H1 (cell line): ENCODE data around the gene CDK5R2. TPM values are rescaled to one million over a fixed set of nuclear protein-coding genes. Genes with fewer than 3 reads are reported as not detected.

Experiments used
- CTCF ChIA-PET: fragments of 300-600 bp; sonication (Branson Sonifier 250); formaldehyde crosslinking; loops from one replicate; lab custom pipeline; 2021; ENCODE audit not compliant: partially characterized antibody; lab: Charles Lee
- POLR2A ChIA-PET: fragments of 300-600 bp; sonication (Branson Sonifier 250); formaldehyde crosslinking; loops from one replicate; lab custom pipeline; 2021; ENCODE audit warnings: inconsistent platforms; ENCODE audit not compliant: partially characterized antibody; lab: Charles Lee
- DNase-seq, 2 experiments: peaks; one replicate each; pipeline versions ENCODE4 v3.0.0 to v3.0.0-alpha.2; 2010 to 2022; ENCODE audit warnings: low spot score in 2 of 2, low read depth in 1 of 2, mixed read lengths in 1 of 2
- FAIRE-seq: peaks from 2 replicates; lab custom pipeline; 2011; peaks lifted over from hg19 to GRCh38; lab: Jason Lieb, UNC
- H2AFZ ChIP-seq: 2 replicates; pipeline ENCODE4 v1.8.1; 2012; ENCODE audit warnings: low read length, inconsistent platforms
- H2AK5ac ChIP-seq: 2 replicates; pipeline ENCODE4 v1.6.1; 2013; ENCODE audit warnings: low read depth, low read length
- H2BK120ac ChIP-seq: replicated peaks from 2 replicates; pipeline ENCODE3; 2013; ENCODE audit warnings: low read depth, low read length, inconsistent platforms
- H2BK12ac ChIP-seq: 2 replicates; pipeline ENCODE4 v1.6.1; 2013; ENCODE audit warnings: low read depth, low read length
- H2BK15ac ChIP-seq: 2 replicates; pipeline ENCODE4 v1.6.1; 2013; ENCODE audit warnings: low read length
- H2BK20ac ChIP-seq: 2 replicates; pipeline ENCODE4 v1.6.1; 2013; ENCODE audit warnings: low read length
- H2BK5ac ChIP-seq: 2 replicates; pipeline ENCODE4 v1.6.1; 2013; ENCODE audit warnings: low read depth, low read length
- H3K14ac ChIP-seq: 2 replicates; pipeline ENCODE4 v1.6.1; 2013; ENCODE audit warnings: inconsistent platforms; ENCODE audit not compliant: insufficient read length
- H3K18ac ChIP-seq: 2 replicates; pipeline ENCODE4 v1.6.1; 2013; ENCODE audit warnings: low read length; ENCODE audit errors: extremely low read depth
- H3K23ac ChIP-seq: 2 replicates; pipeline ENCODE4 v1.6.1; 2013; ENCODE audit warnings: inconsistent platforms; ENCODE audit not compliant: insufficient read length
- H3K23me2 ChIP-seq: 2 replicates; pipeline ENCODE4 v1.6.1; 2013; ENCODE audit warnings: low read depth, low read length
- H3K27ac ChIP-seq: 2 replicates; pipeline ENCODE4 v1.6.1; 2011; ENCODE audit warnings: low read depth, low read length, inconsistent platforms
- H3K27me3 ChIP-seq, 4 experiments: replicated peaks in 1 of 4; 1 replicate in 1 of 4; 2 replicates in 3 of 4; pipeline versions ENCODE4 v1.6.1 to v1.8.1; 2011 to 2013; ENCODE audit warnings: low read length in 3 of 4, mild to moderate bottlenecking in 3 of 4, inconsistent platforms in 2 of 4, mixed read lengths in 2 of 4, moderate library complexity in 1 of 4; ENCODE audit not compliant: control insufficient read depth in 3 of 4, insufficient read depth in 3 of 4; ENCODE audit errors: extremely low read depth in 1 of 4
- H3K36me3 ChIP-seq, 4 experiments: 2 replicates each; pipeline versions ENCODE4 v1.6.1 to v1.8.1; 2011 to 2013; ENCODE audit warnings: mild to moderate bottlenecking in 4 of 4, low read length in 3 of 4, moderate library complexity in 2 of 4, control low read depth in 1 of 4, inconsistent platforms in 1 of 4; ENCODE audit not compliant: insufficient read depth in 4 of 4, control insufficient read depth in 2 of 4
- H3K4ac ChIP-seq: replicated peaks from 2 replicates; pipeline ENCODE3; 2013; ENCODE audit warnings: low read length, low read depth, mixed read lengths, inconsistent platforms; ENCODE audit not compliant: insufficient read length
- H3K4me1 ChIP-seq, 4 experiments: replicated peaks in 1 of 4; 1 replicate in 1 of 4; 2 replicates in 3 of 4; pipeline versions ENCODE4 v1.6.1 to v1.8.1; 2011 to 2013; ENCODE audit warnings: low read length in 3 of 4, inconsistent platforms in 2 of 4, mixed read lengths in 1 of 4; ENCODE audit not compliant: insufficient read depth in 4 of 4, control insufficient read depth in 3 of 4
- H3K4me2 ChIP-seq, 2 experiments: 2 replicates each; pipeline versions ENCODE4 v1.6.1 to v1.8.1; 2011 to 2013; ENCODE audit warnings: low read depth in 2 of 2, low read length in 2 of 2, control low read depth in 1 of 2, inconsistent platforms in 1 of 2, mild to moderate bottlenecking in 1 of 2; ENCODE audit not compliant: insufficient read depth in 1 of 2
- H3K4me3 ChIP-seq, 4 experiments: fragments of 200-600, 300-600 bp in 1 of 4; sonication (generic), shearing (Covaris generic), sonication (Bioruptor Twin) in 1 of 4; 2 replicates each; pipeline versions ENCODE4 v1.5.1 to v1.8.1; 2011 to 2016; ENCODE audit warnings: low read length in 4 of 4, low read depth in 3 of 4, control low read depth in 2 of 4, inconsistent platforms in 2 of 4, mild to moderate bottlenecking in 2 of 4, mixed read lengths in 1 of 4, moderate library complexity in 1 of 4; ENCODE audit not compliant: insufficient read depth in 2 of 4; ENCODE audit errors: extremely low read depth in 1 of 4
- H3K56ac ChIP-seq: replicated peaks from 2 replicates; pipeline ENCODE3; 2013; ENCODE audit warnings: low read depth, mild to moderate bottlenecking, mixed read lengths, low read length, inconsistent platforms; ENCODE audit not compliant: insufficient read length
- H3K79me1 ChIP-seq: 2 replicates; pipeline ENCODE4 v1.6.1; 2013; ENCODE audit warnings: low read depth, low read length, control low read depth
- H3K79me2 ChIP-seq, 2 experiments: 2 replicates each; pipeline versions ENCODE4 v1.6.1 to v1.8.1; 2012 to 2013; ENCODE audit warnings: low read length in 2 of 2, mild to moderate bottlenecking in 2 of 2, inconsistent platforms in 1 of 2; ENCODE audit not compliant: insufficient read depth in 2 of 2, control insufficient read depth in 1 of 2
- H3K9ac ChIP-seq, 4 experiments: replicated peaks in 1 of 4; 1 replicate in 1 of 4; 2 replicates in 3 of 4; pipeline versions ENCODE4 v1.6.1 to v1.8.1; 2011 to 2013; ENCODE audit warnings: low read depth in 3 of 4, low read length in 3 of 4, control low read depth in 2 of 4, mild to moderate bottlenecking in 2 of 4, moderate library complexity in 2 of 4, inconsistent platforms in 1 of 4; ENCODE audit errors: extremely low read depth in 1 of 4
- H3K9me3 ChIP-seq, 2 experiments: 2 replicates each; pipeline versions ENCODE4 v1.6.1 to v1.8.1; 2012 to 2013; ENCODE audit warnings: mild to moderate bottlenecking in 2 of 2, moderate library complexity in 2 of 2, control low read depth in 1 of 2, inconsistent platforms in 1 of 2, low read depth in 1 of 2, low read length in 1 of 2, mixed read lengths in 1 of 2; ENCODE audit not compliant: insufficient read depth in 2 of 2
- H4K20me1 ChIP-seq, 2 experiments: replicated peaks in 1 of 2; 2 replicates each; pipeline versions ENCODE3 to v1.8.1; 2011 to 2013; ENCODE audit warnings: inconsistent platforms in 2 of 2, low read length in 2 of 2, mild to moderate bottlenecking in 1 of 2; ENCODE audit not compliant: insufficient read depth in 2 of 2, control insufficient read depth in 1 of 2
- H4K5ac ChIP-seq: 2 replicates; pipeline ENCODE4 v1.6.1; 2013; ENCODE audit warnings: low read length, low read depth, mixed read lengths, inconsistent platforms; ENCODE audit not compliant: insufficient read length
- H4K8ac ChIP-seq: 2 replicates; pipeline ENCODE4 v1.8.0; 2013; ENCODE audit warnings: mild to moderate bottlenecking, moderate library complexity, low read length, inconsistent platforms; ENCODE audit not compliant: insufficient read depth; ENCODE audit errors: extremely low read depth
- H4K91ac ChIP-seq: replicated peaks from 2 replicates; pipeline ENCODE3; 2013; ENCODE audit warnings: low read length, mixed read lengths, inconsistent platforms; ENCODE audit not compliant: insufficient read length
- BCL11A ChIP-seq, 2 experiments: IDR thresholded peaks; one replicate each; pipeline ENCODE4 v1.6.1; 2011; ENCODE audit warnings: low read depth in 2 of 2, low read length in 2 of 2, mild to moderate bottlenecking in 2 of 2
- CBX8 ChIP-seq: fragments of 300-800, 300-1000 bp; sonication (generic); IDR thresholded peaks from 2 replicates; pipeline ENCODE4 v1.7.1; 2016; ENCODE audit warnings: low read depth, low read length, borderline replicate concordance
- CHD1 ChIP-seq: IDR thresholded peaks from 2 replicates; pipeline ENCODE4 v1.6.1; 2012; ENCODE audit warnings: low read depth, low read length, improper control_type of control experiment
- EGR1 ChIP-seq: IDR thresholded peaks from 2 replicates; pipeline ENCODE4 v1.6.1; 2011; ENCODE audit warnings: low read depth, low read length, borderline replicate concordance
- FOSL1 ChIP-seq: IDR thresholded peaks from 2 replicates; pipeline ENCODE4 v1.6.1; 2011; ENCODE audit warnings: mild to moderate bottlenecking, low read depth, low read length, moderate library complexity; ENCODE audit not compliant: insufficient read depth
- HDAC6 ChIP-seq: IDR thresholded peaks from one replicate; pipeline ENCODE4 v1.7.1; 2012; ENCODE audit warnings: low read depth, mild to moderate bottlenecking, inconsistent platforms, low read length, moderate library complexity
- NANOG ChIP-seq: IDR thresholded peaks from 2 replicates; pipeline ENCODE4 v1.6.1; 2011; ENCODE audit warnings: low read length, low read depth, mild to moderate bottlenecking, inconsistent platforms; ENCODE audit not compliant: insufficient read depth, poor library complexity, severe bottlenecking
- NRF1 ChIP-seq: IDR thresholded peaks from 2 replicates; pipeline ENCODE4 v1.6.1; 2011; ENCODE audit warnings: mild to moderate bottlenecking, low read depth, low read length, improper control_type of control experiment
- POLR2AphosphoS5 ChIP-seq: IDR thresholded peaks from 2 replicates; pipeline ENCODE4 v1.6.1; 2011; ENCODE audit warnings: low read depth, low read length
- RNF2 ChIP-seq: fragments of 200-900, 300-1000 bp; sonication (generic); IDR thresholded peaks from 2 replicates; pipeline ENCODE4 v1.7.1; 2016; ENCODE audit warnings: borderline replicate concordance, low read depth, mild to moderate bottlenecking, antibody characterized with exemption, low read length; ENCODE audit not compliant: poor library complexity, severe bottlenecking; ENCODE audit errors: missing control alignments
- SP1 ChIP-seq: IDR thresholded peaks from 2 replicates; pipeline ENCODE4 v1.6.1; 2011; ENCODE audit warnings: low read depth, low read length
- SP4 ChIP-seq: IDR thresholded peaks from 2 replicates; pipeline ENCODE4 v1.6.1; 2012; ENCODE audit warnings: low read length, inconsistent platforms
- TAF1 ChIP-seq: IDR thresholded peaks from 2 replicates; pipeline ENCODE4 v1.6.1; 2011; ENCODE audit warnings: mild to moderate bottlenecking, low read depth, low read length
- TEAD4 ChIP-seq: IDR thresholded peaks from 2 replicates; pipeline ENCODE4 v1.6.1; 2012; ENCODE audit warnings: low read depth, low read length, inconsistent platforms, mixed read lengths
- WGBS, 2 experiments: shearing (Covaris generic) in 1 of 2; methylation state at CpG; one replicate each; pipeline versions ENCODE4 v1.1.6 to v1.1.7; 2013 to 2015; ENCODE audit warnings: low lambda C conversion rate in 2 of 2, mixed read lengths in 2 of 2, inconsistent platforms in 1 of 2, low coverage in 1 of 2, missing lambda C conversion rate in 1 of 2; ENCODE audit not compliant: insufficient replicate concordance in 2 of 2, insufficient coverage in 1 of 2, insufficient read length in 1 of 2; ENCODE audit errors: extremely low coverage in 1 of 2, missing lambda C conversion rate in 1 of 2; 5-methylcytosine and 5-hydroxymethylcytosine counted together
- polyA plus RNA-seq, 7 experiments: library from polyadenylated mRNA; depleted of rRNA in 3 of 7; stranded (reverse) in 5 of 7; unstranded in 2 of 7; fragments of >200 nt in 5 of 7; fragments of 200-250 nt in 2 of 7; gene quantifications; 1 replicate in 5 of 7; 2 replicates in 1 of 7; 4 replicates in 1 of 7; pipeline versions ENCODE4 v1.2.1 to v1.2.3, GENCODE V29; 2011 to 2013; ENCODE audit warnings: missing spikeins in 2 of 7, mixed read lengths in 2 of 7
- total RNA-seq: library from RNA; stranded (reverse); fragmentation: NEBNext Ultra II Directional; extraction: Animal tissue kit (Norgen Biotek cat#: 25700); gene quantifications from 2 replicates; pipeline ENCODE4 v1.2.1, GENCODE V29; 2021

Gene CDK5R2
- total and polyA plus RNA-seq, 2 of the 8 experiments (the other 6 are each of a cell fraction or from before 2014, with no cell fraction given), result 0.14 TPM; not detected in 1

DNA sequence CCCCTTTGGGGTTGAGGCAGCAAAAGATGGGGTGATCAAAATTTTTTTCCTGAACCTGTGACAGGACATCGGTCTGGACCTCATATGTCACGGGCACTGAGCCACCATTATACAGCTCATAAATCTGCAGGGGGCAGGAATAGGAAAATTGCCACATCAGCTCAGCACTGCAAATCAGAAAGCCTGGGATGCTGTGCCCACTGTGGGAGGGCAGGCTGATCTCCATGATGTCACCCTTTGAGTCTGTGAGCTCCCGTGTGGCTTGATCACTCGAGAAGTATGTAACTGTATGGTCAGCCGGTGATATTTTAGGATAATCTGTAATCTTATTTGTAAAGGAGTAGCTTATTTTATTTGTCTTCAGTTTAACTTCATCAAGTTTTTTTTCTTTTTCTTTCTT, 51.4 kb downstream of the CDK5R2 start:
- Histone ChIP-seq H3K27ac (no peak overlapping the region), H3K27me3 (peaks cover 1 to 14% (median 5%) of the 10 kb centered on the region in 4 experiments; a peak in 6 of 7 replicates), H2AFZ (no peak overlapping the region), H3K4me1 (no peaks in the 10 kb centered on the region), H2BK20ac (no peak overlapping the region), H3K9ac (no peak overlapping the region), H2BK120ac (no peak overlapping the region), H3K23ac (no peak overlapping the region), H3K79me1 (no peaks in the 10 kb centered on the region), H3K4me2 (no peak overlapping the region), H2BK5ac (no peak overlapping the region), H3K4ac (no peak overlapping the region), H2AK5ac (no peak overlapping the region), H4K91ac (no peak overlapping the region), H4K5ac (no peak overlapping the region), H3K14ac (no peak overlapping the region), H4K8ac (no peak overlapping the region), H3K79me2 (no peaks in the 10 kb centered on the region), H2BK15ac (no peak overlapping the region), H3K56ac (no peak overlapping the region), H3K9me3 (no peaks in the 10 kb centered on the region), H3K18ac (no peak overlapping the region), H3K36me3 (no peaks in the 10 kb centered on the region), H4K20me1 (no peaks in the 10 kb centered on the region), H3K4me3 (no peak overlapping the region), H3K23me2 (no peaks in the 10 kb centered on the region), H2BK12ac (no peak overlapping the region)
- CTCF ChIA-PET, result interaction anchor here (0.9 to 14.7 kb wide), 26 partner anchors 9 to 382 kb away, joined by 3 to 154 read pairs (median 4); partner anchors contain the start of genes CFAP65, CRYBA2 and IHH
- FAIRE-seq (no peak), DNase-seq (no peak)
- POLR2A ChIA-PET, result interaction anchor here (1.6 kb wide), 1 partner anchor 14 kb away, joined by 5 read pairs; no protein-coding TSS in a partner anchor
- WGBS, 2 experiments, result 80% methylated on average over 5 of the region's 5 CpGs; no CpG with 5 or more reads in 1 of the 2 experiments
- TF ChIP-seq CHD1 (no peak), NRF1 (no peak), NANOG (no peak), TEAD4 (no peak), BCL11A (IDR thresholded peaks at IDR 0.05; ENCODE audit: low read depth in 2 of 2, low read length in 2 of 2) (no peak), FOSL1 (no peak), POLR2AphosphoS5 (no peak), TAF1 (no peak), RNF2 (no peak), SP4 (no peak), EGR1 (no peak), CBX8 (no peak), SP1 (no peak), HDAC6 (no peak)
